Omental fat pad (tissue), 4 donors: Measurements from ENCODE around the gene RAD23B. TPM values are rescaled to one million over a fixed set of nuclear protein-coding genes. Genes with fewer than 3 reads are reported as not detected.

Source experiments
- ATAC-seq: fragments of 150-250 bp; one replicate; pipeline ENCODE4 v1.9.1; 2016; ENCODE audit warnings: mild to moderate bottlenecking, moderate library complexity; ENCODE audit not compliant: low FRiP score
- DNase-seq: peaks from one replicate; pipeline ENCODE4 v3.0.0-alpha.2; 2019; ENCODE audit warnings: low spot score
- total RNA-seq, 4 donors: library from RNA; depleted of rRNA; stranded (reverse); fragments of >200 nt; gene quantifications; one replicate each; pipeline ENCODE4 v1.1.0, GENCODE V29; 2016
- TF ChIP-seq, protein P1 (sequence below), 3 donors: fragments of 450-650 bp; IDR thresholded peaks; one replicate each; pipeline ENCODE4 v1.5.1; 2016 to 2017; ENCODE audit warnings: antibody characterized with exemption in 3 of 3, mild to moderate bottlenecking in 3 of 3, moderate library complexity in 2 of 3

Gene RAD23B
- total RNA-seq, 4 donors from 2014 or later: 70.3 to 123 (median 101) TPM

DNA sequence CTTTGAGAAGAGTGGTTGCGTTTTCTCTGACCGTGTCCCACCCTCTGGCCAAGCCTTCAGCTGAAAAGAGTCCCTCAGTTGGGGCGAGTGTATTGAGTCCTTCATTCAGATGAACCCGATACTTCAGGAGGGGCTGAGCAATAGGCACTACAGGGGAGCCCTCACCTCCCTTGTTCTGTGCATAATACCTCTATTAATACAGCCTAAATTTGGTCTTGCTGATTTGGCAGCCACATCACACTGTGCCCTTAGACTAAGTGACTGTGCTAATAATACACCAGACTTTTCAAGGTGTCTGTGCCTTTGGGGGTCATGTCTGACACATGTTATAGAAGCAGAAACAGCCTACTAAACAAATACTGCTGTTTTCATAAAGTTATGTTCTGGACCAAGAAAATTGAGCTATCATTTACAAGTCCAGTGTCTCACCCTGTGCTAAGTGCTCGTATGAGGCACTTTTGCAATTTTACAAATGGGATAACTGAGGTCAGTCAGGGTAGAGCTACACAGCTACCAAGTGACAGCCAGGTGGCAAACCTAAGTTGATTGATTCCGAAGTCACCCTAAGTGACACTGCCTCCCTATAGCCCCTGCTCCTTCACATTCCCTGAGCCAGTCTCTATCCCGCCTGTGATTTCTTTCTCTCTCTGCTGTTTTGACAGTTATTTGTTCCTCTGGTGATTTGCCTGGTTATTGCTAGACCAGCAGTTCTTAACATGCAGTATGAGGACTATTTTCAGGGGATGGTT, 56.0 kb downstream of the RAD23B start:
- TF ChIP-seq, protein P1, sequence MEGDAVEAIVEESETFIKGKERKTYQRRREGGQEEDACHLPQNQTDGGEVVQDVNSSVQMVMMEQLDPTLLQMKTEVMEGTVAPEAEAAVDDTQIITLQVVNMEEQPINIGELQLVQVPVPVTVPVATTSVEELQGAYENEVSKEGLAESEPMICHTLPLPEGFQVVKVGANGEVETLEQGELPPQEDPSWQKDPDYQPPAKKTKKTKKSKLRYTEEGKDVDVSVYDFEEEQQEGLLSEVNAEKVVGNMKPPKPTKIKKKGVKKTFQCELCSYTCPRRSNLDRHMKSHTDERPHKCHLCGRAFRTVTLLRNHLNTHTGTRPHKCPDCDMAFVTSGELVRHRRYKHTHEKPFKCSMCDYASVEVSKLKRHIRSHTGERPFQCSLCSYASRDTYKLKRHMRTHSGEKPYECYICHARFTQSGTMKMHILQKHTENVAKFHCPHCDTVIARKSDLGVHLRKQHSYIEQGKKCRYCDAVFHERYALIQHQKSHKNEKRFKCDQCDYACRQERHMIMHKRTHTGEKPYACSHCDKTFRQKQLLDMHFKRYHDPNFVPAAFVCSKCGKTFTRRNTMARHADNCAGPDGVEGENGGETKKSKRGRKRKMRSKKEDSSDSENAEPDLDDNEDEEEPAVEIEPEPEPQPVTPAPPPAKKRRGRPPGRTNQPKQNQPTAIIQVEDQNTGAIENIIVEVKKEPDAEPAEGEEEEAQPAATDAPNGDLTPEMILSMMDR (IDR thresholded peaks at IDR 0.05): no peak
- DNase-seq (no peak), ATAC-seq (no peak)

DNA sequence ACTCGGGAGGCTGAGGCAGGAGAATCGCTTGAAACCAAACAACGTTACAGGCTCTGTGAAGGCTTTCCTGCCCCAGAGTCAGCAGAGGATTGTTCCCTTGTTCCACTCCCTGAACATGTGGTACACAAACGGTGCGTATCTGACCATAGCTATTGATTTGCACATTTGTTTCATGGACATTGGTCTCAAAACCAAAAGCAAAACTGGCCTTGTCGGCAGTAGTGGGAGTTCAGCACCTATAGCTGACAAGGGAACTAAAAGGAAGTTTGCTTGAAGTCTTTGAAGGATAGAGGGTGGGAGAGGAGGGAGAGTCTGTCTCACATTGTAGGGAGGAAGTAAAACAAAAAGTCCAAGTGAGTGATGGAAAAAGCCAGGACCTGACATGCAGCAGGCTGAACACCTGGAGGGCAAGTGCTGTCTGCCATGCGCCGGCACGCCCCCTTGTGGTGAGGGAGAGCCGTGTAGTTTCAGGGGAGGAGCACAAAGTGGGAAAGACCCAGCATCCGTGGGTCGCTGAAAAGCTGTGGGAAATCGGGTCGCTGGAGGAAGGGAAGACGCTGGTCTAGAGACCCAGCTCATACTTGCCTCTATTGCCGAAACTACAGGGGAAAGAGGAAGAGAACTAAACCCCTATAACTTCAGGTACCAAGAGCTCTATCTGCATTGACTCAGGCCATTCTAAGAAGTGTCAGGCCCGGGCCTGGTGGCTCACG, 58.0 kb downstream of the RAD23B start:
- TF ChIP-seq, protein P1 (IDR thresholded peaks at IDR 0.05): peak in 1 of 3 donors; percentile 51
- DNase-seq (peak; percentile 92), ATAC-seq (peak; percentile 27)

DNA sequence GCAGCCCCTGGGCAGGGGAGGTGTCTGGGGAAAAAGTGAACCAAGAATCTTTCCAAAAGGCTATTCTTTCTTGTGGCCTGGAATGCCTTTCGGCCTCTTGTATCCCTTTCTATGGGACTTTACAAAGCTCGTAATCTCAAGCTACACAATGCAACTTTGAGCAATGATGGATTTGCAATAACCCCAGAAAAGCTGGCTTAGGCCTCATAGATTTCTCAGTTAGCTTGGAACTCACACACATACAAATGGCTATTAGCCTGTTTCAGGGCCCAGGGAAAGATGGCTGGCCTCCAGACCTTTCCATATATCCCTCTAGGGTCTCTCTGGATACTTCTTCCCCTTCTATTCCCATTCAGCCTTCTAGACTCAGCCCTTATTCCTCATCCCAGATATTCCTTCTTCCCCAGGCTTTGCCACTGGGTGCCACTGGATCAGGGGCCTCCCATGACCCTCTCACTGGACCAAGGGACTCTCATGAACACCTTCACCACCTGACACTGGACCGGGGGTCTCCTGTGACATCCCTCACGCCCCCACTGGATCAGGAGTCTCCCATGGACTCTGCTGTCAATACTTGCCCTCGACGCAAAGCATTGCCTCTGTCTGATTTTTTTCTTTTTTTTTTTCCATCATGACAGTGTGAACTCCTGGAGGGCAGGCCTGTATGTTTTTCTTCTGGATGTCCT, 59.5 kb downstream of the RAD23B start:
- ATAC-seq (no peak), DNase-seq (no peak)
- TF ChIP-seq, protein P1 (IDR thresholded peaks at IDR 0.05): no peak

DNA sequence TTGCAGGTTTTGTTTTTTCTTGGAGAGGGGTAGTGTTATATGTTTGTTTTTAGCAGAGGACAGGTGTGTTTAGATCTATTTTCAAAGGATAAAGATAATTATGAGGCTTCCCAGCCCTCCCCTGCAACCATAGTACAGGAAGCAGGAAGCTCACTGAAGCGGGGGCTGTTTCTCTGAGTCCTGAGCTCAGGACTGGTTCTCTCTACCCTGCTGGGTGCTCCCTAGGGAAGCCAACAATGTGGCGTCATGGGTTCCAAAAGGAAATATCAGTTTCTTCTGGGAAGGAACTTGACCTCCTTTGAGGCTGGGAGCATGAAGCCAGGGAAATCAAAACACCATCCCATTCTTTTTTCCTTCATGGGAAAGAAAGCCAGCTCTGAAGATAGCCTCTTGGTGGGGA, 62.2 kb downstream of the RAD23B start:
- TF ChIP-seq, protein P1 (IDR thresholded peaks at IDR 0.05): no peak
- ATAC-seq: no peak

DNA sequence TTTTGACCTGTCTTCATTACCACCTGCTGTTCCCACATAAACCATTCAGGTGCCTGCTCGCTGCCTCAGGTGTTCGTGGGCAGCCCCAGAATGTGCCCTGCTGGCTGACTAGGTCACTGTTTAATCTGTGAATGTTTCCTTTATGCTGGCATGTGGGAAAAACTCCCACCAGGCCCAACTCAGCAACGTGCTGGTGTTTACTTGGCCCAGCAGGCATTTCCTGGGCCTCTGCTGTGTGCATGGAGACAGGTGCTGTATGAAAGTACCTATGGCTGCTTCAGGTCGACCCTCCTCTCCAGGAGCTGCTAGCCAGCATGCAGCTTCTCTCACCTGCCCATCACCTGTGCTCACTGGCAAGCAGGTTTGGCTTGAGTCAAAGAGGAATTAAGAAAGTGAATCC, 65.8 kb downstream of the RAD23B start:
- TF ChIP-seq, protein P1 (IDR thresholded peaks at IDR 0.05): no peak
- ATAC-seq (no peak), DNase-seq (no peak)

More for the DNA sequence above, 62.2 kb downstream of the RAD23B start:
- no peak for DNase-seq

DNA sequence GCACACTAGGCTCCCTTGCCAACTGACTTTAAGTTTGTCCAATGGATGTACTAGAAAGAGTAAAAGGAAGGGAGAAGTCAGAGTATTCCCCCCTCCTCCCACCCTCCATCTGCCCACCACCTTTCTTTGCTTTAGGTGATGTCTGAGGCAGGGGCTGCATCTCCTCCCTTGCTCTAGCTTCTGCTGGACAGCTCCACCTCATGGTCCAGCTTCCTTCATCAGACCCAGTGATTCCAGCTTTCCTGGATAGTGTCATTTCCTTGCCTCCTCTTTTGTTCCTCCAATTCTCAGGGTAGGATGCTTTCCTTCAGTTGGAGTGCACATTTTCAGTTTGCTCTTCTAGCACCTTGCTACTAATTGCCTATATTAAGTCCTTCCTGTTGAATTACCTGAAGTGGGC, 67.4 kb downstream of the RAD23B start:
- ATAC-seq: no peak
- TF ChIP-seq, protein P1 (IDR thresholded peaks at IDR 0.05): no peak
- DNase-seq: no peak
